CD4-positive, alpha-beta T cell (primary cell): ENCODE results near the gene BTBD17. TPM values are rescaled to one million over a fixed set of nuclear protein-coding genes. Genes with fewer than 3 reads are reported as not detected.
"Not testable (repeated sequence)": the region's sequence is repeated elsewhere in the genome, so short reads cannot be mapped to it uniquely, and the experiment has no call there.

Source experiments
- ATAC-seq: fragments of 200-7000 bp; cut with Tn5 transposase; one replicate; pipeline ENCODE4 v1.10.0; 2022; ENCODE audit warnings: mild to moderate bottlenecking; ENCODE audit not compliant: poor library complexity
- CTCF ChIA-PET: fragments of 350-600 bp; sonication (Branson Sonifier 250); formaldehyde crosslinking; loops from one replicate; lab custom pipeline; 2021; ENCODE audit warnings: antibody characterized with exemption, inconsistent platforms; lab: Charles Lee
- POLR2A ChIA-PET: fragments of 350-600 bp; sonication (Branson Sonifier 250); formaldehyde crosslinking; loops from one replicate; lab custom pipeline; 2021; ENCODE audit warnings: antibody characterized with exemption, inconsistent platforms; lab: Charles Lee
- DNase-seq, 14 experiments: peaks; one replicate each; pipeline ENCODE4 v3.0.0-alpha.2; 2013 to 2020; ENCODE audit warnings: mixed read lengths in 2 of 14
- H3K27ac ChIP-seq, 2 donors: one replicate each; pipeline versions ENCODE4 v1.5.1 to v1.7.0; 2013; ENCODE audit warnings: low read length in 2 of 2, low read depth in 1 of 2, mild to moderate bottlenecking in 1 of 2
- H3K27me3 ChIP-seq, 2 experiments: 1 replicate in 1 of 2; 2 replicates in 1 of 2; pipeline versions ENCODE4 v1.6.1 to v1.7.0; 2013; ENCODE audit warnings: low read length in 2 of 2, control low read depth in 1 of 2, mild to moderate bottlenecking in 1 of 2, moderate library complexity in 1 of 2; ENCODE audit not compliant: insufficient read depth in 2 of 2, control insufficient read depth in 1 of 2
- H3K36me3 ChIP-seq: one replicate; pipeline ENCODE4 v1.6.1; 2013; ENCODE audit warnings: low read length, control low read depth; ENCODE audit not compliant: insufficient read depth
- H3K4me1 ChIP-seq: one replicate; pipeline ENCODE4 v1.6.1; 2013; ENCODE audit warnings: low read length, control low read depth; ENCODE audit not compliant: insufficient read depth
- H3K4me3 ChIP-seq: one replicate; pipeline ENCODE4 v1.5.1; 2013; ENCODE audit warnings: mild to moderate bottlenecking, low read length, moderate library complexity
- H3K9me3 ChIP-seq, 2 experiments: 1 replicate in 1 of 2; 2 replicates in 1 of 2; pipeline versions ENCODE4 v1.6.1 to v1.7.0; 2013; ENCODE audit warnings: low read length in 2 of 2, mild to moderate bottlenecking in 2 of 2, control low read depth in 1 of 2, moderate library complexity in 1 of 2; ENCODE audit not compliant: control insufficient read depth in 1 of 2, insufficient read depth in 1 of 2
- H3K27ac Mint-ChIP-seq: one replicate; pipeline ENCODE4 v1.8.0; 2020; ENCODE audit warnings: mixed read lengths
- H3K27me3 Mint-ChIP-seq: one replicate; pipeline ENCODE4 v1.8.0; 2021; ENCODE audit warnings: mixed read lengths
- H3K36me3 Mint-ChIP-seq: one replicate; pipeline ENCODE4 v1.8.0; 2021; ENCODE audit warnings: low read depth, mixed read lengths
- H3K4me1 Mint-ChIP-seq: one replicate; pipeline ENCODE4 v1.8.0; 2021; ENCODE audit warnings: low read depth, mixed read lengths
- H3K4me3 Mint-ChIP-seq: one replicate; pipeline ENCODE4 v1.8.0; 2020; ENCODE audit warnings: mild to moderate bottlenecking, mixed read lengths
- H3K9me3 Mint-ChIP-seq: one replicate; pipeline ENCODE4 v1.8.0; 2020; ENCODE audit warnings: mixed read lengths
- CTCF ChIP-seq: fragments of 200-600 bp; IDR thresholded peaks from one replicate; pipeline ENCODE4 v1.8.0; 2022; ENCODE audit warnings: antibody characterized with exemption, mild to moderate bottlenecking
- intact Hi-C, 2 experiments: fragments of 100-400 bp; cut with DNase I in 1 of 2; cut with micrococcal nuclease in 1 of 2; formaldehyde crosslinking; loops; one replicate each; pipeline versions ENCODE4 v1.15.1 to v1.9.0; 2023 to 2025; cut with DNase I, micrococcal nuclease
- total RNA-seq, 174 experiments: library from RNA in 2 of 174; stranded (reverse) in 2 of 174; gene quantifications; one replicate each; pipeline ENCODE4 v1.2.3 and lab custom pipeline; 2021 to 2026

BTBD17 gene
- total RNA-seq, 2 experiments from 2014 or later, result not detected

GRCh38 chr17:74408262-74408661 lies 46.6 kb upstream of the BTBD17 start:
- Histone ChIP-seq H3K27ac (no peak overlapping the region), H3K9me3 (no peaks in the 10 kb centered on the region), H3K27me3 (no peaks in the 10 kb centered on the region), H3K4me3 (no peak overlapping the region), H3K4me1 (no peaks in the 10 kb centered on the region), H3K36me3 (no peaks in the 10 kb centered on the region)
- H3K9me3 Mint-ChIP-seq, result no peaks in the 10 kb centered on the region
- ChIA-PET POLR2A (no interaction called here), CTCF (no interaction called here)
- intact Hi-C loops, result no loop called here
- ATAC-seq, result no peak
- no peaks in the 10 kb centered on the region for H3K4me1 Mint-ChIP-seq
- H3K36me3 Mint-ChIP-seq, result no peaks in the 10 kb centered on the region
- H3K4me3 Mint-ChIP-seq, result no peak overlapping the region
- H3K27me3 Mint-ChIP-seq, result peaks cover 12% of the 10 kb centered on the region
- DNase-seq, result no peak
- no peak overlapping the region for H3K27ac Mint-ChIP-seq
- TF ChIP-seq CTCF, result no peak

- Mint-ChIP-seq H3K4me1 (no peaks in the 10 kb centered on the region), H3K36me3 (no peaks in the 10 kb centered on the region), H3K9me3 (no peaks in the 10 kb centered on the region), H3K4me3 (no peak overlapping the region), H3K27me3 (peaks cover 10% of the 10 kb centered on the region), H3K27ac (no peak overlapping the region)
- no peaks in the 10 kb centered on the region for H3K9me3 ChIP-seq
- no peaks in the 10 kb centered on the region for H3K36me3 ChIP-seq
- no peak overlapping the region for H3K4me3 ChIP-seq
- no peak overlapping the region for H3K27ac ChIP-seq
- no peak for ATAC-seq
- POLR2A ChIA-PET, result no interaction called here
- no peak for DNase-seq
- H3K4me1 ChIP-seq, result no peaks in the 10 kb centered on the region
- no peak for TF ChIP-seq CTCF
- intact Hi-C loops, result no loop called here
- no peaks in the 10 kb centered on the region for H3K27me3 ChIP-seq
- CTCF ChIA-PET, result no interaction called here
Measured at GRCh38 chr17:74407384-74407783, 45.7 kb upstream of the BTBD17 start.

- POLR2A ChIA-PET, result not testable (repeated sequence)
Measured at GRCh38 chr17:74405311-74405710, 43.6 kb upstream of the BTBD17 start.

GRCh38 chr17:74404789-74405188 lies 43.1 kb upstream of the BTBD17 start:
- POLR2A ChIA-PET, result no interaction called here
- Histone ChIP-seq H3K27me3 (no peaks in the 10 kb centered on the region), H3K36me3 (no peaks in the 10 kb centered on the region), H3K9me3 (no peaks in the 10 kb centered on the region), H3K4me1 (no peaks in the 10 kb centered on the region), H3K4me3 (no peak overlapping the region), H3K27ac (no peak overlapping the region)
- H3K4me3 Mint-ChIP-seq, result no peak overlapping the region
- DNase-seq (no peak), ATAC-seq (no peak)
- intact Hi-C loops, result no loop called here
- no peaks in the 10 kb centered on the region for H3K4me1 Mint-ChIP-seq
- H3K27me3 Mint-ChIP-seq, result peaks cover 4% of the 10 kb centered on the region
- TF ChIP-seq CTCF, result no peak
- no peaks in the 10 kb centered on the region for H3K36me3 Mint-ChIP-seq
- no peak overlapping the region for H3K27ac Mint-ChIP-seq
- CTCF ChIA-PET, result no interaction called here
- H3K9me3 Mint-ChIP-seq, result no peaks in the 10 kb centered on the region

More at GRCh38 chr17:74405311-74405710, 43.6 kb upstream of the BTBD17 start:
- H3K36me3 Mint-ChIP-seq, intact Hi-C loops, H3K4me3 ChIP-seq, H3K27ac ChIP-seq, DNase-seq, H3K4me3 Mint-ChIP-seq, H3K9me3 ChIP-seq, H3K27me3 Mint-ChIP-seq, ATAC-seq, H3K27me3 ChIP-seq, H3K27ac Mint-ChIP-seq, H3K9me3 Mint-ChIP-seq, H3K36me3 ChIP-seq, H3K4me1 ChIP-seq, CTCF ChIA-PET, H3K4me1 Mint-ChIP-seq: not testable (repeated sequence)
